HG03439 (cell line): Measurements from ENCODE around the gene ZBED2.
"Not testable (repeated sequence)": the region's sequence is repeated elsewhere in the genome, so short reads cannot be mapped to it uniquely, and the experiment has no call there.

Experiments
- ATAC-seq: cut with Tn5 transposase; IDR thresholded peaks from one replicate; pipeline ENCODE4 v1.9.1; 2021; ENCODE audit warnings: mild to moderate bottlenecking, moderate library complexity; ENCODE audit not compliant: unreplicated experiment

Gene ZBED2

DNA sequence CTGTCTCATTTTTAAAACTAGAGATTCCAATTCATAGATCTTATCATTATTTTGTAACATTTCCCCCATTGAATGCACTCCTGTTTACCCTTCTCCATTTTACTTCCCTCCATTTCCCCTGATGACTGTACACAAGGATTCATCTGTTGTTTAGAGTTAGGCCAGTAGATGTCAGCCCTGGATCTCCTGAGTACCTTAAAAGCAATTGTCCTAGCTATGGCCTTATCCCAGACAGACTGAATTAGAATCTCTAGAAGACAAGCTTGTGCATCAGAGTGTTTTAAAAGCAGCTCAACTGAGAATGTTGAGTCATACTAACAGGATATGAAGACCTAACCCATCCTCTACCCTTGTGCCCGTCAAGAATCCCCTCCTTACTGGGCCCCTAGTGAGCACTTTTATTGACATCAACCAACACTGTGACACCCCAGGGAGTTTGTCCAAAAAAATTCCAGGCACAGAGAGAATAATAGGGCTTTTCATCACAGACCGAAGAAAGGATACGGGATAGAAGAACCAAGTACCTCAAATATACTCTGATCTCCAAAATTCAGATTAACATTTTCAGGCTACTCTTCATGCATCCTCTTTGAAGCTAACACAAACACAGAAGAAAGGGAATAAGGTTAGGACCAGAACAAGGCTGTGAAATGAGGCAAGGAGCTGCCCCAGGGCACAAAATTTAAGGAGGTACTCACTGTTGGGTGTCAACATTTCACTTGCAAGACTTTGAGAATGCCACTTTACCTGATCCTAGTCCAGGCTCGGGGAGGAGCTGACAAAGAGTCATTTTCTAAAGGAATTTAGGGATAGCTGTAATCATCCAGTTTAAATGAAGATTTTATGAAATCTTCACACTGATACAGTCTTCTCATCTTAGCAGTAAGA, 17.1 kb downstream of the ZBED2 start:
- ATAC-seq = no peak

DNA sequence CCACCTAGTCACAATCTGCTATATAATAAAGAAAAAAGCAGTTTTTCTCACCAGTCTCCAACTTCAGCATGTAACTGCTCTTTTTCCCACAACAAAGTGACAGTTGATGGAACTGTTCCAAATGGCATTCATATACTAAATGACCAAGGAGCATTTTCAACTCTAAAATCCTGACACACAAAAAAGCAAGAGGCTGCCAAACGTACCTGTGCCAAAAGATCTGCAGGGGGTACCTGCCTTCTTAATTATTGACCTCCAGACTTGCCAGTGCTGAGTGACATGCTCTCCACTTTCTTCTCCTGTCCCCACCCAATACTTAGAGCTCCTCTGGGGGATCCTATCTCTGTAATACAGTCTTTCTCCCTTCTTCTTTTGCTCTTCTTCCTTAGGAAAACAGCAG, 18.0 kb downstream of the ZBED2 start:
- ATAC-seq = no peak

DNA sequence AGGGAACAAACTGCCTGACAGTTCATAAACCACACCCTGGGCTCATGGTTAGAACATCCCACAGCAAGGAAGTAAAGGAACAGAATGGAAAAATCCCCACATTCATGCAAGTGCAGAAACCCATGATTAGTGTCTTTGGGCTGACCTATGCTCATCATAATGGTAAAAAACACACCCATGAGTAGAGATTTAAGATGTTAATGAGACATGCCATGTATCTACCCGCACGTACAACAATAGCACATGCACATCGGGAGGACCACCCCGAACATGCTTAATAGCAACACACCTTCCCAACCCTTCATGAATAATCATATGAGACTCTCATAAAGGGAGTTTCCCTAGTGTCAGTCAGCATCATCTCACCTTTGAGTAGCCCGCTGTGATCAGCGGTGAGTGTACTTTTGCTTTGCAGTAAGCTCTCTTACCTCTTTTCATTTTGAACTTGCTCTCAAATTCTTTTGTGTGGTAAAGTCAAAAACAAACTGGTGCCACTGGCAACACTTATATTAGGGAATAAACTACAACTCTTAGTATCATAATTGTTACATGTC, 23.2 kb downstream of the ZBED2 start:
- no peak for ATAC-seq

DNA sequence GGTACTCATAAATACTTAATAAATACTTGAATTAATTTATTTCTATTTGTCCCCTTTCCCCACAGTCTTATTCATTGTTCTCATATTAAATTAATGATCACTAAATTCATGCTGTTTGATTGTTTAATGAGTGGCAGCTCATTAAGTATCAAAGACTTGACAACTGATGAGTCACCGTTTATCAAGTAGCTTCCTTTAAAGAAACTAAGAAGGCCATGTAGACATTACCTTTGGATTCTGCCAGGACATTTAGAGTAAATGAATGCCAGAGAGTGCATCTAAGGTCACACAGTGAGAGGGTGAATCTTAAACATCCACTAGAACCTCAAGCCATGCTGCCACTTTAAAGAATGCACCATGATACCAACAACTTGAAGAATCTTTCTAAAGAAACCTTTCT, 23.9 kb downstream of the ZBED2 start:
- no peak for ATAC-seq

DNA sequence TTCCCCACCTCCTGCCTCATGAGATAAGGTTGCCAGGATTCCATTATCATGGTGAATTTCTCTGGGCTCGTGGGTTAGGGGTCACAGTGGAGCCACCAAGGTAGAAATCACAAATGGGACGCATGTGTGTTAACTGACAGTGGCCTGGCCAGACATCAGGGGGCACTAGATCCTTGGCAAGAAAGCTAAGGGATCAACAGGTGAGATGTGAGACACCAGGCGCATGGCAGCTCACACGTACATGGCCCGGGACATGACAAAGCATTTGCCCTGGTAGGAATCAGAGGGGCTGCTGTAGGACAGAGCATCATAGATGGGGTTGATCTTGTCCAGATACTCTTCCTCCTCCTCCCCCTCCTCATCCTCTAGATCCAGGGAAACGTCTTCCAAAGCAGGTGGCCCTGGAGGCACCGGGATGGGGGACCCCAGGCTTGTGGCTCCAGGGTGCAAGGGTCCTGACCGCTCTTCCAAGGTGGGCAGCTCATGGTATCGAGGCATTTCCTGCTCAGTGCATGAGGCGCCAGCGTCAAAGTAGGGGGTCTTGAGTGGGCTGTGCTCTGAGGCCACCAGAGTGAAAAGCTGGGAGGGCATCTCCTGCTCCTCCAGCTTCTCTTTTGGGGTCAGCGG, 24.6 kb downstream of the ZBED2 start:
- no peak for ATAC-seq

DNA sequence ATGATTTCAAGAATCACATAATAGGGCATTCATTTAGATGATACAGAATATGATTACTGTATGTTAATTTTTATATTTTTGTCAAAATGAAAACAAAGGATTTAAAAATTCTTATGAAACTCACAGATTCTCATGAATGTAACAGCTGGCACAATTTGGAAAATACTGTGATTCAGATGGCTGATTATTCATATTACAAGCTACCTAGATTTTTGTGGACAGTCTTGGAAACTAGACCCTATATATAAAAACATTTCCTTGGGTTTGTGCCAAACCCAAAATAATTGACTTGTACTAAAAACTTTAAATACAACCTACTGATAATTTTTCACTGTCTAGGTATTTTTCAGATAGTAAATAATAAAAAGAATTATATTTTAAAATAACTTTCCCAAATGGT, 26.2 kb downstream of the ZBED2 start:
- no peak for ATAC-seq

DNA sequence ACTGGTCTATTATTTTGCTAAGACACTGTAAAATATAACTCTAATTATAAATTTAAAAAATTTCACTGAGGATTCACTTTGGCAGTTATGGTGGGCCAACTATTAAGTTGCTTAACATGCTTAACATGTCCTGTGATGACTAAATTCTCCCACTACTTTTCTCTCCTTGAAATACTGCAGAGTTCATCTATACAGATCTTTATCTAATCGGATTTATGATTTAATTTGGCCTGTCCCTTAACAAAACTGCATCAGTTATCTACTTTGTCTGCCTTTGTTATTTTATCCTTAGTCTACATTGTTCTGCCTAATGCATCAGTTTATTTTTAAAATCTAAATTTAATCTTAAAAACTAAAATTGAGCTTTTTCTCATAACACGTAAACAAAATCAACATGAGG, 26.8 kb downstream of the ZBED2 start:
- no peak for ATAC-seq

DNA sequence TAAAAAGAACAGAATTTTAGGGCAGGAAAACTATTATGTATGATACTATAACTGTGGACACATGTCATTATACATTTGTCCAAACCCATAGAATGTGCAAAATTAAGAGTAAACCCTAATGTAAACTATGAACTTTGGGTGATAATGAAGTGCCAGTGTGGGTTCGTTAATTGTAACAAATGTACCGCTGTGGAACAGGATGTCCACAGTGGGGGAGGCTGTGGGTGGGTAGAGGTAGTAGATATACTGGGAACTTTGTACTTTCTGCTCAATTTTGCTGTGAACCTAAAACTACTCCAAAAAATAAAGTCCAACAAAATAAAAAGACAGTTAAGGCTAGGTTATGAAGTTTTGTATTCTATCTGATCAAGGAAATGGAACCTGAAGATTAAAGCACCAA, 28.3 kb downstream of the ZBED2 start:
- ATAC-seq = no peak

DNA sequence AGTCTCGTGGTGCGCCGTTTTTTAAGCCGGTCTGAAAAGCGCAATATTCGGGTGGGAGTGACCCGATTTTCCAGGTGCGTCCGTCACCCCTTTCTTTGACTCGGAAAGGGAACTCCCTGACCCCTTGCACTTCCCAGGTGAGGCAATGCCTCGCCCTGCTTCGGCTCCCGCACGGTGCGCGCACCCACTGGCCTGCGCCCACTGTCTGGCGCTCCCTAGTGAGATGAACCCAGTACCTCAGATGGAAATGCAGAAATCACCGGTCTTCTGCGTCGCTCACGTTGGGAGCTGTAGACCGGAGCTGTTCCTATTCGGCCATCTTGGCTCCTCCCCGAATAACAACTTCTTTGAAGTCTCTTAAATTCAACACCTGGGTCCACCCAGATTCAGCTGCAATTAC, 33.2 kb downstream of the ZBED2 start:
- not testable (repeated sequence) for ATAC-seq

DNA sequence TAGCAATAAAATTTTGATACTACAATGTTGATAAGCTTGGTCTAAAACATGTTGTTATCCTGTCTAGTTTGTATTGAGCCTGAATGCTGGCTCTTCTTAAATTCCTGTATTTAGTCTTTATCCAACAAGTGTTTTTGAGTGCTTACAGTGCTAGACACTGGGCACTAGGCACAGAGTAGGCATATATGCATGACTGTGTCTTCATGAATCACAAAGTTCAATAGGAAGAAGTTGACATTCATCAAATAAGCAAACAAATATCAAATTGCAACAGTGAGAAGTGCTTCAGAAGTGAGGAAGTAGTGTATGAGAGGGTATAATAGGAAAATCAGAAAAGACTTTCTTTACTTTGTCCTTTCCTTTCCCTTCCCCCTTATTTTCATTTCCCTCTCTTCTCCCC, 46.4 kb downstream of the ZBED2 start:
- no peak for ATAC-seq

DNA sequence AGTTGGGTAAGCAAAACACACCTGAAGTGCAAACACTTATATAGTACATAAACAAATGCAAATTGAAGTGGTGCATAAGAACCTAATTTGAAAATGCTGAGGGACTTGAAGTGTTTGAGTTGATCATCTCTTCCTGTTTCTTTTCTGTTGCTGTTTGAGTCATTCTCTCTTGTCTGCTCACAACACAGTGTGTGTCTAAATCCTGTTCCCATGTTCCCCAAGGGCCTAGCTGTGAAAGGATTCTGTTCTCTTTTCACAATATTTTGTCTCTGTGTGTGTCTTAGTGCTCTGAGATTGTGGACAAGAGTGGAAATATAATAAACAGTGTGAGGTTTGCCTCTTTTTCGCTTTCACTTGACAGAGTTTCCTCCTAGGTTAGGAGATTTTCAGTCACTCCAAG, 47.1 kb downstream of the ZBED2 start:
- ATAC-seq = peak; percentile 71

DNA sequence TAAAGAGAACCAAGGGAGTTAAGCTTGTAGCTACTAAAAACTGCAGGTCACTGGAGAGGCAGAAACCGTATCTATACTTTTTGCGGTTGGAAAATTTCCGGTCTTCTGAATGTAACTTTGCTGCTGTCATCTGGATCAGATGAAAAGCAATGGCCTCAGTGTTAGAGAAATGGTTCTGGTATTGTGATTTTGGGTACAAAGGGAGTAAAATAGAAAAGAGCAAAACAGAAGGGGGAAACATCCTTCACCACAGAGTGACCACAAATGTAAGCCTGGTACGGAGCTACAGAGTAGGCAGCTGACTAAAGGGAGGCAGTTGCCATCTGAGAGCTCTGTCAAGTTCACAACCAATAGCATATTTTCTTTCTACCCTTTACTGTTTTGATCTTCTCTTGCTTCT, 47.5 kb downstream of the ZBED2 start:
- peak; percentile 91 for ATAC-seq

DNA sequence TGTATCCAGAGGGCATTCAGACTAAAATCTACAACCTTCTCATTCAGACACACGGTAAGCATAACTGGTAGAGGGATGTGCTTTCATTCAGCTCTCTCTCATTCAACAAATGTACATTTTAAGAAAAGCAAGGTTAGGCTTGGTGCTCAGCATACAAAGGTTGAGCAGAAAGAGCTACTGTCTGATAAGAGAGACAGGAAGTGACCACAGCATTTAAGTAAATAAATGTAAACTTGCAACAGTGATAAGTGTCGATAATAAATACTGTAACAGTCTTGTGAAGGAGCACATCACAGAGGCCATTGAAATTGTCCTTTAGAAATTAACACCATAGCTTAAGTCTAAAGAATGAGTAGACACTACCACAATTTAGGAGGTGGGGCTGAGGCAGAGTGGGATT, 49.8 kb downstream of the ZBED2 start:
- no peak for ATAC-seq
